Measurements from ENCODE around the gene PBX4.

PBX4 gene

DNA sequence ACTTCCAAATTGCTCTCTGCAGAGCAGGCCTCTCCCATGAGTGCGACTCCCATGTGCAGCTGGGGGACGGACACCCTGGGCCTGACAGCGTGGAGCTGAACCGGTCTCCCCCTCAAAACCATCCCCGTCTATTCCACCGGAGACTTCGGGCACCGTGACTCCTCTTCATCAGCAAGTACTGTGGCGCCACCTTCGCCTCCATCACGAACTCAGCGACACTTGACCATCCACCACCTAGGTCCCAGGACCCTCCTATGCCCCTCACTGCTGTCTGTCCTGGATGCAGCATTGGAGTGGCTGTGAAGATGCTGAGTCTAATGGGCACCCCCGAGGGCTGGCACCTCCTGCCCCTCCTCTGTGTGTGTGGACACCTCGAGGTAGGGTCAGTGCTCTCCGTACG is 59.9 kb downstream of the PBX4 start:
- no peak overlapping the region for H3K4me3 ChIP-seq (replicated peaks; ENCODE audit: low read depth, low read length)
- H3K36me3 ChIP-seq (ENCODE audit: control insufficient read depth, insufficient read depth, low read length) = peaks cover 11% of the 10 kb centered on the region
- H3K27me3 ChIP-seq (replicated peaks; ENCODE audit: control insufficient read depth, insufficient read depth, low read length) = no peaks in the 10 kb centered on the region
- TF ChIP-seq, protein P1, sequence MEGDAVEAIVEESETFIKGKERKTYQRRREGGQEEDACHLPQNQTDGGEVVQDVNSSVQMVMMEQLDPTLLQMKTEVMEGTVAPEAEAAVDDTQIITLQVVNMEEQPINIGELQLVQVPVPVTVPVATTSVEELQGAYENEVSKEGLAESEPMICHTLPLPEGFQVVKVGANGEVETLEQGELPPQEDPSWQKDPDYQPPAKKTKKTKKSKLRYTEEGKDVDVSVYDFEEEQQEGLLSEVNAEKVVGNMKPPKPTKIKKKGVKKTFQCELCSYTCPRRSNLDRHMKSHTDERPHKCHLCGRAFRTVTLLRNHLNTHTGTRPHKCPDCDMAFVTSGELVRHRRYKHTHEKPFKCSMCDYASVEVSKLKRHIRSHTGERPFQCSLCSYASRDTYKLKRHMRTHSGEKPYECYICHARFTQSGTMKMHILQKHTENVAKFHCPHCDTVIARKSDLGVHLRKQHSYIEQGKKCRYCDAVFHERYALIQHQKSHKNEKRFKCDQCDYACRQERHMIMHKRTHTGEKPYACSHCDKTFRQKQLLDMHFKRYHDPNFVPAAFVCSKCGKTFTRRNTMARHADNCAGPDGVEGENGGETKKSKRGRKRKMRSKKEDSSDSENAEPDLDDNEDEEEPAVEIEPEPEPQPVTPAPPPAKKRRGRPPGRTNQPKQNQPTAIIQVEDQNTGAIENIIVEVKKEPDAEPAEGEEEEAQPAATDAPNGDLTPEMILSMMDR (IDR thresholded peaks at IDR 0.05; ENCODE audit: insufficient read depth, low read length, poor library complexity, severe bottlenecking) = no peak
- no peak for DNase-seq (ENCODE audit: extremely low read depth, insufficient read length)

DNA sequence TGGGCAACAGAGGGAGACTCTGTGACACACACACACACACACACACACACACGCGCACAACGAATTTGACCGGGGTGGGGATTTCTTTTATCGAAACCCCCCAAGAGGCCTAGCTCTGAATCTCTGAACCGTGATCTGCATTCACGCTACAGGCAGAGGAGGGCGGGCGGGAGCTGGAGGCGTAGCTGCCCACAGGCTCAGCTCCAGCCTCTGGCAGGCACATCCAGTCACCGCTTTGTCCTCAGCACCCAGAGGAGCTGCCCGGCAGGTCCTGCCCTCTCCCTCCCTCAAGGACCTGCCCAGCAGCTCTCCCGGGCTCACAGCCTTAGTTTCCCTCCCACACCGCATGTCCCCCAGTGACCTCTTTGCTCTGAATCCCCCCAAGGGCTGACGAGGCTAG is 60.4 kb downstream of the PBX4 start:
- no peak for DNase-seq (ENCODE audit: extremely low read depth, insufficient read length)
- Histone ChIP-seq H3K36me3 (ENCODE audit: control insufficient read depth, insufficient read depth, low read length) (peaks cover 8% of the 10 kb centered on the region), H3K4me3 (replicated peaks; ENCODE audit: low read depth, low read length) (no peak overlapping the region), H3K27me3 (replicated peaks; ENCODE audit: control insufficient read depth, insufficient read depth, low read length) (no peaks in the 10 kb centered on the region)
- TF ChIP-seq, protein P1 (IDR thresholded peaks at IDR 0.05; ENCODE audit: insufficient read depth, low read length, poor library complexity, severe bottlenecking) = no peak

DNA sequence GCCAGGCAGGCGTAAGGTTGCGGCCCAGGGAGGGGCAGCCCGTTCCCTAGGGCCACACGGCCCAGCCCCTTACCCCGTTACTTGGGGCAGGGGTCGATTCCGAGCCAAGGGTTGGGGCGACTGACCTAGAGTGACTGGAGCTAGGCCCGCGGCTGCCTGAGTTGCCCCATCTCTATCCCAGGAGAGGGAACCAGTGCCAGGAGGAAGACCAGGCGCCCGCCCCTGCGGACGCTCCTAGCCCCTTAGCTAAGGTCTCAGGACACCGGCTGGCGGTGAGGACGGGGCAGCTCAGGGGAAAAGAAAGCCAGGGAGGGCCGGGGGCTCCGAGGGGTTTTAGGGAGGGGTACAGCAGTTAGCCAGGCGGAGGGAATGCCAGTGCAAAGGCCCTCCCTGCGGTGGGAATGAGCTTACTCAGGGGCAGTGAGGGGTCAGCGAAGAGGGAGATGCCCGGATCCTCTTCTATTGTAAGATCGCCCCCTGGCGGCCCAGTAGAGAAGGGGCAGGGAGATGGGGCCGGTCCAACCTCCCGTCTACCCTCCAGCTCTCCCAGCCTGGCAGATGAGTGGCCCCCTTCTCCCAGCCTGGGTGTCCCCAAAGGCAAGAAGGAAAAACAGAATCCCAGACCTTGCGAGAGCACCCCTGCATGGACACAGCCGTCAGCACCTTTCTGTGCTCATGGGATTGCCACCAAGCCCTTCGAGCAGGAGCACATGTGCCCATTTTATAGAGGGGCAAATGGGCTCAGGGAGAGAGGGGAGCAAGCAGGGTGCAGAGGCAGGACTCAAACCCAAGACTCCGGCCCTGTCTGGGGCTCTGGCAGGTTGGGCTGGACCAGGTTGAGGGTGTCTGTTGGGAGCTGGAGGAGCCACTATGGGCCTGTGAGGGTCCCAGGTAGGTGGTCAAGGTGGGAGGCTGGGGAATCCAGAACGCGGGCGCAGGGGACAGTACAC is 64.1 kb downstream of the PBX4 start:
- Histone ChIP-seq H3K36me3 (ENCODE audit: control insufficient read depth, insufficient read depth, low read length) (peaks cover 4% of the 10 kb centered on the region; the same call in 1 of the 2 replicates), H3K27me3 (replicated peaks; ENCODE audit: control insufficient read depth, insufficient read depth, low read length) (no peaks in the 10 kb centered on the region), H3K4me3 (replicated peaks; ENCODE audit: low read depth, low read length) (no peak overlapping the region)
- no peak for DNase-seq (ENCODE audit: extremely low read depth, insufficient read length)
- TF ChIP-seq, protein P1 (IDR thresholded peaks at IDR 0.05; ENCODE audit: insufficient read depth, low read length, poor library complexity, severe bottlenecking) = peak; percentile 86

DNA sequence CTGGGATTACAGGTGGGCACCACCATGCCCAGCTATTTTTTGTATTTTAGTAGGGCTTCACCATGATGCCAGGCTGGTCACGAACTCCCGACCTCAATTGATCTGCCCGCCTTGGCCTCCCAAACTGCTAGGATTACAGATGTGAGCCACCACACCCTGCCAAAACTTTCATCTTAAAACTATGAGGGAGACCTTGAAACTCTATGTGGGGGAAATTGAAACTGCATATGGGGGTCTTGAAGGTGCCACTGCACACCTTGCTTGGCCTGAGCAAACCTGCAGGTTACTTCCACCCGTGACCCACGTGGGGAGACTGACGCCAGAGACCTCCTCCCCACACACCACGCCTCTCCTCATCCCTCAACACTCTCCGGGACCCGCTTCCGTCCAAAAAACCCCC is 64.8 kb downstream of the PBX4 start:
- H3K4me3 ChIP-seq (replicated peaks; ENCODE audit: low read depth, low read length) = no peak overlapping the region
- no peaks in the 10 kb centered on the region; the same call in 1 of the 2 replicates for H3K36me3 ChIP-seq (ENCODE audit: control insufficient read depth, insufficient read depth, low read length)
- no peaks in the 10 kb centered on the region for H3K27me3 ChIP-seq (replicated peaks; ENCODE audit: control insufficient read depth, insufficient read depth, low read length)
- no peak for DNase-seq (ENCODE audit: extremely low read depth, insufficient read length)
- TF ChIP-seq, protein P1 (IDR thresholded peaks at IDR 0.05; ENCODE audit: insufficient read depth, low read length, poor library complexity, severe bottlenecking) = no peak

DNA sequence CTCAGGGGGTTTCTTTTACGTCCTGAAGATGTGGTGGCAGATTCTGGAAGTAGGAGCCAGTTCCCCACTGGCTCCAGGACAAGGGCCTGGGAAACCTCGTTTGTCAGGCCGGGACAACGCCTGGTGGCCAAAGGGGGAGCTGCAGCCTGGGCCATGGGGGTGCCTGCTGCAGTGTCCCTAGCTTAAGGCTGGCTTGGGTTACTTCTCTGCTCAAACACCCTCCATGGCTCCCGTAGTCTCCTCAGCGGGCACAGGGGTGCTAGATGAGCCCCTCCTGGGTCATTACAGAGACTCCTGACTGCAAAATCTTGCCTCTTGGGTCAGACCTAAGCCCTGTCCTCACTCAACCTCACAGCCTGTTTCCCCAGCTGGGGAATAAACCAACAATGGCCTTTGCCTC is 65.7 kb downstream of the PBX4 start:
- no peaks in the 10 kb centered on the region for H3K27me3 ChIP-seq (replicated peaks; ENCODE audit: control insufficient read depth, insufficient read depth, low read length)
- H3K4me3 ChIP-seq (replicated peaks; ENCODE audit: low read depth, low read length) = no peak overlapping the region
- TF ChIP-seq, protein P1 (IDR thresholded peaks at IDR 0.05; ENCODE audit: insufficient read depth, low read length, poor library complexity, severe bottlenecking) = peak; percentile 63
- no peak for DNase-seq (ENCODE audit: extremely low read depth, insufficient read length)
- H3K36me3 ChIP-seq (ENCODE audit: control insufficient read depth, insufficient read depth, low read length) = no peaks in the 10 kb centered on the region
